CD4-positive, alpha-beta T cell (primary cell): ENCODE results near the gene EIF2B5. TPM values are rescaled to one million over a fixed set of nuclear protein-coding genes. Genes with fewer than 3 reads are reported as not detected.
A peak's percentile ranks its signal among the peaks of the same experiment; 100 is the strongest.

Experiments used
- ATAC-seq: fragments of 200-7000 bp; cut with Tn5 transposase; one replicate; pipeline ENCODE4 v1.10.0; 2022; ENCODE audit warnings: mild to moderate bottlenecking; ENCODE audit not compliant: poor library complexity
- CTCF ChIA-PET: fragments of 350-600 bp; sonication (Branson Sonifier 250); formaldehyde crosslinking; loops from one replicate; lab custom pipeline; 2021; ENCODE audit warnings: antibody characterized with exemption, inconsistent platforms; lab: Charles Lee
- POLR2A ChIA-PET: fragments of 350-600 bp; sonication (Branson Sonifier 250); formaldehyde crosslinking; loops from one replicate; lab custom pipeline; 2021; ENCODE audit warnings: antibody characterized with exemption, inconsistent platforms; lab: Charles Lee
- DNase-seq, 14 experiments: peaks; one replicate each; pipeline ENCODE4 v3.0.0-alpha.2; 2013 to 2020; ENCODE audit warnings: mixed read lengths in 2 of 14
- H3K27ac ChIP-seq, 2 donors: one replicate each; pipeline versions ENCODE4 v1.5.1 to v1.7.0; 2013; ENCODE audit warnings: low read length in 2 of 2, low read depth in 1 of 2, mild to moderate bottlenecking in 1 of 2
- H3K27me3 ChIP-seq, 2 experiments: 1 replicate in 1 of 2; 2 replicates in 1 of 2; pipeline versions ENCODE4 v1.6.1 to v1.7.0; 2013; ENCODE audit warnings: low read length in 2 of 2, control low read depth in 1 of 2, mild to moderate bottlenecking in 1 of 2, moderate library complexity in 1 of 2; ENCODE audit not compliant: insufficient read depth in 2 of 2, control insufficient read depth in 1 of 2
- H3K36me3 ChIP-seq: one replicate; pipeline ENCODE4 v1.6.1; 2013; ENCODE audit warnings: low read length, control low read depth; ENCODE audit not compliant: insufficient read depth
- H3K4me1 ChIP-seq: one replicate; pipeline ENCODE4 v1.6.1; 2013; ENCODE audit warnings: low read length, control low read depth; ENCODE audit not compliant: insufficient read depth
- H3K4me3 ChIP-seq: one replicate; pipeline ENCODE4 v1.5.1; 2013; ENCODE audit warnings: mild to moderate bottlenecking, low read length, moderate library complexity
- H3K9me3 ChIP-seq, 2 experiments: 1 replicate in 1 of 2; 2 replicates in 1 of 2; pipeline versions ENCODE4 v1.6.1 to v1.7.0; 2013; ENCODE audit warnings: low read length in 2 of 2, mild to moderate bottlenecking in 2 of 2, control low read depth in 1 of 2, moderate library complexity in 1 of 2; ENCODE audit not compliant: control insufficient read depth in 1 of 2, insufficient read depth in 1 of 2
- H3K27ac Mint-ChIP-seq: one replicate; pipeline ENCODE4 v1.8.0; 2020; ENCODE audit warnings: mixed read lengths
- H3K27me3 Mint-ChIP-seq: one replicate; pipeline ENCODE4 v1.8.0; 2021; ENCODE audit warnings: mixed read lengths
- H3K36me3 Mint-ChIP-seq: one replicate; pipeline ENCODE4 v1.8.0; 2021; ENCODE audit warnings: low read depth, mixed read lengths
- H3K4me1 Mint-ChIP-seq: one replicate; pipeline ENCODE4 v1.8.0; 2021; ENCODE audit warnings: low read depth, mixed read lengths
- H3K4me3 Mint-ChIP-seq: one replicate; pipeline ENCODE4 v1.8.0; 2020; ENCODE audit warnings: mild to moderate bottlenecking, mixed read lengths
- H3K9me3 Mint-ChIP-seq: one replicate; pipeline ENCODE4 v1.8.0; 2020; ENCODE audit warnings: mixed read lengths
- CTCF ChIP-seq: fragments of 200-600 bp; IDR thresholded peaks from one replicate; pipeline ENCODE4 v1.8.0; 2022; ENCODE audit warnings: antibody characterized with exemption, mild to moderate bottlenecking
- intact Hi-C, 2 experiments: fragments of 100-400 bp; cut with DNase I in 1 of 2; cut with micrococcal nuclease in 1 of 2; formaldehyde crosslinking; loops; one replicate each; pipeline versions ENCODE4 v1.15.1 to v1.9.0; 2023 to 2025; cut with DNase I, micrococcal nuclease
- total RNA-seq, 174 experiments: library from RNA in 2 of 174; stranded (reverse) in 2 of 174; gene quantifications; one replicate each; pipeline ENCODE4 v1.2.3 and lab custom pipeline; 2021 to 2026

The EIF2B5 gene
- total RNA-seq, 2 experiments from 2014 or later, result 53.6 TPM

- Histone ChIP-seq H3K4me3 (no peak overlapping the region), H3K27me3 (no peaks in the 10 kb centered on the region), H3K4me1 (peaks cover 32% of the 10 kb centered on the region), H3K36me3 (peaks cover 68% of the 10 kb centered on the region), H3K27ac (no peak overlapping the region), H3K9me3 (no peaks in the 10 kb centered on the region)
- no peak overlapping the region for H3K27ac Mint-ChIP-seq
- peaks cover 47% of the 10 kb centered on the region for H3K4me1 Mint-ChIP-seq
- TF ChIP-seq CTCF, result no peak
- intact Hi-C loops, result loop anchor here (5.0 to 10.0 kb wide), 7 partner anchors 52 to 623 kb away; partner anchors contain the start of genes EIF2B5 (in 2 of the 2), ABCC5 (in 1 of the 2), ALG3 (in 1 of the 2) and CLCN2 (in 1 of the 2)
- ChIA-PET CTCF (no interaction called here), POLR2A (no interaction called here)
- H3K36me3 Mint-ChIP-seq, result peaks cover 97% of the 10 kb centered on the region
- ATAC-seq (no peak), DNase-seq (peak in 1 of 14 experiments; percentile 15)
- H3K27me3 Mint-ChIP-seq, result no peaks in the 10 kb centered on the region
- H3K4me3 Mint-ChIP-seq, result peak overlapping the region; percentile 99
- H3K9me3 Mint-ChIP-seq, result no peaks in the 10 kb centered on the region
Observed at GRCh38 chr3:184189421-184189820, 54.3 kb downstream of the EIF2B5 start.

GRCh38 chr3:184192889-184193288, 57.7 kb downstream of the EIF2B5 start:
- Mint-ChIP-seq H3K4me1 (peaks cover 16% of the 10 kb centered on the region), H3K4me3 (no peak overlapping the region), H3K27me3 (no peaks in the 10 kb centered on the region), H3K27ac (no peak overlapping the region), H3K36me3 (peaks cover 80% of the 10 kb centered on the region), H3K9me3 (no peaks in the 10 kb centered on the region)
- no peaks in the 10 kb centered on the region for H3K27me3 ChIP-seq
- no peak overlapping the region for H3K27ac ChIP-seq
- ChIA-PET CTCF (no interaction called here), POLR2A (interaction anchor here (0.6 kb wide), 1 partner anchor 66 kb away, joined by 3 read pairs; no protein-coding TSS in a partner anchor)
- no peak for DNase-seq
- H3K4me1 ChIP-seq, result peaks cover 8% of the 10 kb centered on the region
- no peaks in the 10 kb centered on the region for H3K9me3 ChIP-seq
- no peak for ATAC-seq
- no peak overlapping the region for H3K4me3 ChIP-seq
- peaks cover 76% of the 10 kb centered on the region for H3K36me3 ChIP-seq
- no peak for TF ChIP-seq CTCF
- intact Hi-C loops, result no loop called here

GRCh38 chr3:184193991-184194539, 58.9 kb downstream of the EIF2B5 start:
- Mint-ChIP-seq H3K9me3 (no peaks in the 10 kb centered on the region), H3K4me3 (no peak overlapping the region), H3K36me3 (peaks cover 68% of the 10 kb centered on the region), H3K27me3 (no peaks in the 10 kb centered on the region), H3K27ac (no peak overlapping the region), H3K4me1 (peaks cover 5% of the 10 kb centered on the region)
- ChIA-PET CTCF (no interaction called here), POLR2A (interaction anchor here (0.6 to 0.7 kb wide), 2 partner anchors 59 to 538 kb away, joined by 3 read pairs; no protein-coding TSS in a partner anchor)
- Histone ChIP-seq H3K9me3 (no peaks in the 10 kb centered on the region), H3K27me3 (no peaks in the 10 kb centered on the region), H3K4me3 (no peak overlapping the region), H3K4me1 (no peaks in the 10 kb centered on the region), H3K36me3 (peaks cover 64% of the 10 kb centered on the region), H3K27ac (no peak overlapping the region)
- no peak for TF ChIP-seq CTCF
- no peak for ATAC-seq
- no peak for DNase-seq
- intact Hi-C loops, result no loop called here

Other genes starting within 250 kb of the EIF2B5 start
- 10 to 100 TPM; 10.8 to 11.4 TPM for gene ABCC5, start 117.5 kb upstream of the EIF2B5 start, total RNA-seq
- not detected for gene HTR3D, start 103.6 kb upstream of the EIF2B5 start, total RNA-seq
- not detected for gene HTR3C, start 82.3 kb upstream of the EIF2B5 start, total RNA-seq
- not detected for gene HTR3E, start 38.3 kb upstream of the EIF2B5 start, total RNA-seq
- gene DVL3, start 20.0 kb downstream of the EIF2B5 start, total RNA-seq, result 10 to 100 TPM; 30.0 to 31.7 TPM
- gene AP2M1, start 39.5 kb downstream of the EIF2B5 start, total RNA-seq, result 100 to 1,000 TPM; 123 to 136 TPM
- 100 to 1,000 TPM; 163 to 166 TPM for gene ABCF3, start 50.8 kb downstream of the EIF2B5 start, total RNA-seq
- not detected for gene VWA5B2, start 94.2 kb downstream of the EIF2B5 start, total RNA-seq
- 10 to 100 TPM; 12.0 to 13.5 TPM for gene ALG3, start 113.6 kb downstream of the EIF2B5 start, total RNA-seq
- not detected for gene EEF1AKMT4, start 114.3 kb downstream of the EIF2B5 start, total RNA-seq
- gene CAMK2N2, start 126.2 kb downstream of the EIF2B5 start, total RNA-seq, result not detected
- not detected for gene ECE2, start 140.7 kb downstream of the EIF2B5 start, total RNA-seq
- gene PSMD2, start 163.9 kb downstream of the EIF2B5 start, total RNA-seq, result 100 to 1,000 TPM; 159 TPM
- 100 to 1,000 TPM; 211 to 217 TPM for gene EIF4G1, start 179.2 kb downstream of the EIF2B5 start, total RNA-seq
- gene FAM131A, start 202.2 kb downstream of the EIF2B5 start, total RNA-seq, result 10 to 100 TPM; 10.4 to 11.0 TPM
- 1 to 10 TPM; 3.2 to 3.5 TPM for gene CLCN2, start 226.2 kb downstream of the EIF2B5 start, total RNA-seq
- 10 to 100 TPM; 19.1 to 21.1 TPM for gene POLR2H, start 226.4 kb downstream of the EIF2B5 start, total RNA-seq
- gene THPO, start 242.8 kb downstream of the EIF2B5 start, total RNA-seq, result not detected
- gene CHRD, start 244.7 kb downstream of the EIF2B5 start, total RNA-seq, result under 1 TPM in 1 of 2 experiments, not detected in 1; 0.22 TPM